ENCODE data around the gene EVI5. TPM values are rescaled to one million over a fixed set of nuclear protein-coding genes. Genes with fewer than 3 reads are reported as not detected.

EVI5 gene
- total and polyA plus RNA-seq, 10 of the 15 experiments (the other 5 are each of a cell fraction or from before 2014, with no cell fraction given), result 0.27 to 6.8 (median 1.7) TPM

- TF ChIP-seq ZBTB11 (CRISPR knock-in tag; IDR thresholded peaks at IDR 0.05) (no peak), GATAD2B (conservative IDR thresholded peaks at IDR 0.05; ENCODE audit: low read depth) (peak; percentile 74), GABPA (IDR thresholded peaks at IDR 0.05; ENCODE audit: low read depth) (no peak), MXI1 (IDR thresholded peaks at IDR 0.05; ENCODE audit: low read depth, low read length) (peak; percentile 26; the same call in 1 of the 2 replicates), EGR1 (IDR thresholded peaks at IDR 0.05; ENCODE audit: borderline replicate concordance in 1 of 2, low read depth in 2 of 2, low read length in 2 of 2) (peak in 1 of 2 experiments; percentile 25; a peak in 1 of 3 replicates), HDGF (IDR thresholded peaks at IDR 0.05) (no peak), WRNIP1 (IDR thresholded peaks at IDR 0.05; ENCODE audit: borderline replicate concordance, low read depth, low read length) (no peak), ZNF687 (IDR thresholded peaks at IDR 0.05) (0 out of 2 replicates have a peak, but pooled peaks have one; percentile 25), IKZF1 (conservative IDR thresholded peaks at IDR 0.05) (peak; percentile 50; the same call in 1 of the 2 replicates), RELB (IDR thresholded peaks at IDR 0.05; ENCODE audit: low read depth) (0 out of 2 replicates have a peak, but pooled peaks have one; percentile 19), IRF5 (IDR thresholded peaks at IDR 0.05; ENCODE audit: borderline replicate concordance) (no peak), PBX3 (IDR thresholded peaks at IDR 0.05; ENCODE audit: insufficient replicate concordance, low read depth, low read length) (no peak), MTA3 (IDR thresholded peaks at IDR 0.05; ENCODE audit: borderline replicate concordance, low read length) (0 out of 2 replicates have a peak, but pooled peaks have one; percentile 1), IRF4 (IDR thresholded peaks at IDR 0.05; ENCODE audit: low read depth, low read length) (no peak), RB1 (IDR thresholded peaks at IDR 0.05; ENCODE audit: borderline replicate concordance) (0 out of 2 replicates have a peak, but pooled peaks have one; percentile 47), ZNF622 (IDR thresholded peaks at IDR 0.05) (no peak)
Observed at GRCh38 chr1:92483610-92484471, 301.1 kb downstream of the EVI5 start (continued).
